Thoracic aorta (tissue), 2 donors: ENCODE data around the gene GLIS2. TPM values are rescaled to one million over a fixed set of nuclear protein-coding genes. Genes with fewer than 3 reads are reported as not detected.
A peak's percentile ranks its signal among the peaks of the same experiment; 100 is the strongest.

Source experiments
- ATAC-seq: fragments of 150-250 bp; one replicate; pipeline ENCODE4 v1.8.0; 2017; ENCODE audit warnings: low read depth; ENCODE audit not compliant: insufficient number of reproducible peaks, low FRiP score
- DNase-seq: peaks from one replicate; pipeline ENCODE4 v3.0.0-alpha.2; 2020; ENCODE audit warnings: low spot score
- H3K27ac ChIP-seq, 2 donors: fragments of 200-600 bp; sonication (generic); 1 replicate in 1 of 2; 2 replicates in 1 of 2; pipeline ENCODE4 v1.5.1; 2016; ENCODE audit warnings: mild to moderate bottlenecking in 2 of 2, moderate library complexity in 2 of 2
- H3K27me3 ChIP-seq: fragments of 200-600 bp; sonication (generic); replicated peaks from 2 replicates; pipeline ENCODE4 v1.6.0; 2016; ENCODE audit warnings: mild to moderate bottlenecking; ENCODE audit not compliant: insufficient read depth
- H3K36me3 ChIP-seq: fragments of 200-600 bp; sonication (generic); one replicate; pipeline ENCODE4 v1.5.1; 2016
- H3K4me1 ChIP-seq, 2 donors: fragments of 200-600 bp; sonication (generic); 1 replicate in 1 of 2; 2 replicates in 1 of 2; pipeline versions ENCODE4 v1.5.1 to v1.6.0; 2016; ENCODE audit warnings: low read depth in 2 of 2, mild to moderate bottlenecking in 1 of 2; ENCODE audit not compliant: control insufficient read depth in 1 of 2
- H3K4me3 ChIP-seq: fragments of 200-600 bp; sonication (generic); 2 replicates; pipeline ENCODE4 v1.5.1; 2016; ENCODE audit warnings: mild to moderate bottlenecking
- H3K9me3 ChIP-seq: fragments of 200-600 bp; sonication (generic); 2 replicates; pipeline ENCODE4 v1.5.1; 2016
- total RNA-seq, 2 donors: library from RNA; depleted of rRNA; stranded (reverse); fragments of >200 nt; gene quantifications; one replicate each; pipeline versions ENCODE4 v1.1.0 to v1.2.3, GENCODE V29; 2016
- TF ChIP-seq, protein P1 (sequence below): fragments of 200-600 bp; sonication (generic); IDR thresholded peaks from one replicate; pipeline ENCODE4 v1.5.1; 2019; ENCODE audit warnings: antibody characterized with exemption

Gene GLIS2
- total RNA-seq, 2 donors from 2014 or later = 19.5 to 32.9 TPM

DNA sequence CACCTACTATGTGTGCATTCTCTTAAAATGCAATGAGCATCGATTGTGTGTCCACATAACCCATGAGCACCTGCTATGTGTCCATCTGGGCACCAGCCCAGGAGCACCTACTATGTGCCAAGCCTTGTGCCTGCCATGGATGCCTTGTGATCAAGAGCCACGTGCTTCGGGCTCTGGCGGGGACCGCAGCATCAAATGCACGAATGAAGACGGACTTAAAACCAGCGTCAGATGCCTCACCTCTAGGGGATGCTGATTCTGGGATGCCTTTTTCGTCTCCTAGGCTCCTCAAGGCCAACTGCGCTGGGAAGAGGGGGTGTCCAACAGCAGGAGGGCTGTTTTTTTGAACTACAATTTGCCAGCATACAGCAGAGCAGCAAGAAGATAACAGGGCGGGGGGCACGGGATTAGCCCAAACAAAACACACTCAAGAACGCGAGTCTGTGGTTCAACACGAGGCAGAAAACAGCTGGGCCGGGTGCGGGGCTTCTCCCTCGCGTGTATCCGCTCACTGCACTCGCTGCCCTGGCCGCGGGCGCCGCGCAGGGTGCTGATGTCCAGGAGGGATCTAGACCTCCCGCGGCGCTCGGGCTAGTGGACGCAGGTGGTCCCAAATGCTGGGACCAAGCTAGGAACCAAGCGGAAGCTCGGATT lies 1.2 kb upstream of the GLIS2 start:
- ATAC-seq (no peak), DNase-seq (no peak)
- H3K4me3 ChIP-seq = peak overlapping the region; percentile 89
- H3K27ac ChIP-seq = peak overlapping the region; percentile 90 to 95
- peaks cover 19 to 41% of the 10 kb centered on the region in 2 donors for H3K4me1 ChIP-seq
- no peaks in the 10 kb centered on the region for H3K27me3 ChIP-seq
- no peaks in the 10 kb centered on the region for H3K36me3 ChIP-seq
- H3K9me3 ChIP-seq = no peaks in the 10 kb centered on the region
- TF ChIP-seq, protein P1, sequence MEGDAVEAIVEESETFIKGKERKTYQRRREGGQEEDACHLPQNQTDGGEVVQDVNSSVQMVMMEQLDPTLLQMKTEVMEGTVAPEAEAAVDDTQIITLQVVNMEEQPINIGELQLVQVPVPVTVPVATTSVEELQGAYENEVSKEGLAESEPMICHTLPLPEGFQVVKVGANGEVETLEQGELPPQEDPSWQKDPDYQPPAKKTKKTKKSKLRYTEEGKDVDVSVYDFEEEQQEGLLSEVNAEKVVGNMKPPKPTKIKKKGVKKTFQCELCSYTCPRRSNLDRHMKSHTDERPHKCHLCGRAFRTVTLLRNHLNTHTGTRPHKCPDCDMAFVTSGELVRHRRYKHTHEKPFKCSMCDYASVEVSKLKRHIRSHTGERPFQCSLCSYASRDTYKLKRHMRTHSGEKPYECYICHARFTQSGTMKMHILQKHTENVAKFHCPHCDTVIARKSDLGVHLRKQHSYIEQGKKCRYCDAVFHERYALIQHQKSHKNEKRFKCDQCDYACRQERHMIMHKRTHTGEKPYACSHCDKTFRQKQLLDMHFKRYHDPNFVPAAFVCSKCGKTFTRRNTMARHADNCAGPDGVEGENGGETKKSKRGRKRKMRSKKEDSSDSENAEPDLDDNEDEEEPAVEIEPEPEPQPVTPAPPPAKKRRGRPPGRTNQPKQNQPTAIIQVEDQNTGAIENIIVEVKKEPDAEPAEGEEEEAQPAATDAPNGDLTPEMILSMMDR = no peak

DNA sequence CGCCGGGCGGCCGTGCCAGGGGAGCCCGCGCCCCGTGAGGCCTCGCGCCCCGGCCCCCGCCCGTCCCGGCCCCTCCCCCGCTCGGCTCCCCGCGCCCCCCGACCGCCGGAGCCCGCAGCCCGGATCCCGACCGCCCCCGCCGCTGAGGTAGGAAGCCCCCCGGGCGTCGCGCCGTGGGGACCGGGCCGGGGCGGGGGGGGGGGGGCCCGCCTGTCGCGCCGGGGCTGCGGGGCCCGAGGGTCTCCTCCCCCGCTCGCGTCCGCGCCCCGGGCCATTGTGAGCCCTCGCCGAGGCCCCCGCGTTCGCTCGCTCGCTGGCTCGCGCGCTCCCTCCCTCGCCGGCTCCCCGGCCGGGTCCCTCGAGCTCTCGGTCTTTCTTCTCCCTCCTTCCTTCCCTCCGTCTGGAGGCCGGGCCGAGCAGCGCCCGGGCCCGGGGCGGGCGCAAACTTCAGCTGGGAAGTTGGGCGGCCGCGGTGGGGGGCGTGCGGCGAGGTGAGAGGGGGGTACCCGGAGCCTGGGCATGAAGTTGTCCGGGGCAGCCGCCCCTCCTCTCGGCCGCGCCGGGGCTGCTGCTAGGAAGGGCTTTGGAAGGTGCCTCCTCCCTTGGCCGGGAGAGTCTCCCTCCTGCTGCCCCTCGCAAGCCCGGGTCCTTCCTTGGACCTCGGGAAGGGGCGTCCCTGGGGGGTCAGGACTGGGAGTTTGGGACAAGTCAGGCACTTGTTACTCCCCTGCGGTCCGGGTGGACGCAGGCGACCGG lies 419 bp downstream of the GLIS2 start:
- ATAC-seq = no peak
- no peaks in the 10 kb centered on the region for H3K36me3 ChIP-seq

GRCh38 chr16:4316864-4317531 lies 1.1 kb downstream of the GLIS2 start:
- DNase-seq = no peak

More for the DNA sequence above, 419 bp downstream of the GLIS2 start:
- TF ChIP-seq, protein P1 = no peak
- peak overlapping the region; percentile 92 for H3K4me3 ChIP-seq
- no peaks in the 10 kb centered on the region for H3K27me3 ChIP-seq
- DNase-seq = no peak
- no peaks in the 10 kb centered on the region for H3K9me3 ChIP-seq
- H3K4me1 ChIP-seq = peaks cover 33 to 57% of the 10 kb centered on the region in 2 donors
- peak overlapping the region; percentile 93 to 94 for H3K27ac ChIP-seq

DNA sequence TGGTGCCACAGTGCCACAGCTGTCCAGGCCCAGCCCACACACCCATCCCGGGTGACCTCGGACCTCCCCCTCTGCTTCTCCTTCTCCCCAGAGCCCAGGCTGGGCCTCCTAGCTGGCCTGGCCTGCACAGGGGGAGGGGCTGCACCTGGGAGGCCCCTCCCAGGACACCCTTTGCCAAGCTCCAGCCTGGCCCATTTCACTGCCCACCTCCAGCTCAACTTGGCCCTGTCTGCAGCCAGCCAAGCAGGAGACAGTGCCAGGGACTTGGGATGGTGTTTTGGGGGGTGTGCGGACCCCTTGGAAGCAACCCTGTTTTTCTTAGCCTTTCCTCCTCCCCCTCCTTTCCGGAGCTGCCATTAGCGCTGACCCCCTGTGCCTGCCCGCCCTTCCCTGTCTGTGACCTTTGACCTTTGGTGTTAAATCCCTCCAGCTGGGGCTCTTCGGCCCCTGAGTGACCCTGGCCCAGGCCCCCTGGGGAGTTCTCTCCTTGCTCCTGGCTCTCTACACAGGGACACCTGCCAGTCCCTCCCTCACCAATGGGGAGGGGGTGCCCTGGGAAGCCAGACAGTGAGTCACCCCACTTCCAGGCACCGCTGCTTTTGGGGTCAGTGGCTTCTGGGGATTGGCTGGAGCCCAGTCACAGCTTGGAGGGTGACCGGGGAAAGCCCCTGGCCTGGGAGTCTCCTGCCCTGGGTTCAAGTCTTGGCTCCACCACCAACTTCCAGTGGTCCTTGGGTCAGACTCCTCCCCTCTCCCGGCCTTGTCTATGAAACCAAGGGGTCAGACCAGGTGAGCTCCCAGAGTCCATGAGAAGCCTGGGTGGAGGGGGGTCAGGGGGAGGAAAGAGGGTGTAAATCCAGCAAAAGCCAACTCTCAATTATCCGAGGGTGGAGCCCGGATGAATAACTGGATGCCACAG lies 1.9 kb downstream of the GLIS2 start:
- peak overlapping the region; percentile 92 for H3K4me3 ChIP-seq
- no peaks in the 10 kb centered on the region for H3K9me3 ChIP-seq
- DNase-seq = no peak
- H3K27me3 ChIP-seq = no peaks in the 10 kb centered on the region
- peak overlapping the region; percentile 93 to 94 for H3K27ac ChIP-seq
- H3K4me1 ChIP-seq = peaks cover 40 to 72% of the 10 kb centered on the region in 2 donors
- TF ChIP-seq, protein P1 = no peak
- no peaks in the 10 kb centered on the region for H3K36me3 ChIP-seq
- ATAC-seq = no peak

More at GRCh38 chr16:4316864-4317531, 1.1 kb downstream of the GLIS2 start:
- no peaks in the 10 kb centered on the region for H3K36me3 ChIP-seq
- ATAC-seq = peak; percentile 23
- peak overlapping the region; percentile 93 to 94 for H3K27ac ChIP-seq
- H3K9me3 ChIP-seq = no peaks in the 10 kb centered on the region
- H3K4me1 ChIP-seq = peaks cover 38 to 64% of the 10 kb centered on the region in 2 donors
- no peaks in the 10 kb centered on the region for H3K27me3 ChIP-seq
- TF ChIP-seq, protein P1 = no peak
- peak overlapping the region; percentile 92 for H3K4me3 ChIP-seq
